IMR-90 (cell line): ENCODE data around the gene SLC38A8. TPM values are rescaled to one million over a fixed set of nuclear protein-coding genes. Genes with fewer than 3 reads are reported as not detected.

Experiments used
- ATAC-seq: fragments of 200-7000 bp; cut with Tn5 transposase; 2 replicates; pipeline ENCODE4 v1.9.1; 2020; ENCODE audit warnings: low read depth, mild to moderate bottlenecking, moderate library complexity
- BruUV-seq: library from RNA; stranded (reverse); fragments of 400-500 nt; replicated peaks from 2 replicates; lab custom pipeline; 2021; lab: Mats Ljungman, UMichigan
- CTCF ChIA-PET: fragments of 300-600 bp; formaldehyde crosslinking; extraction: SDS; loops from one replicate; lab custom pipeline; 2021; ENCODE audit warnings: antibody characterized with exemption; lab: Yijun Ruan, JAX
- POLR2A ChIA-PET: fragments of 300-600 bp; sonication (Branson Sonifier 250); formaldehyde crosslinking; loops from one replicate; lab custom pipeline; 2022; ENCODE audit warnings: antibody characterized with exemption; ENCODE audit not compliant: unreplicated experiment; lab: Charles Lee
- DNase-seq: peaks from one replicate; pipeline ENCODE4 v3.0.0; 2013
- H2AFZ ChIP-seq: replicated peaks from 2 replicates; pipeline ENCODE3; 2013; ENCODE audit warnings: low read length, mild to moderate bottlenecking; ENCODE audit not compliant: poor library complexity
- H2AK5ac ChIP-seq: 2 replicates; pipeline ENCODE4 v1.6.1; 2013; ENCODE audit warnings: low read depth, low read length, inconsistent platforms
- H2AK9ac ChIP-seq: replicated peaks from 2 replicates; pipeline ENCODE3; 2013; ENCODE audit warnings: mild to moderate bottlenecking, low read depth, low read length, moderate library complexity; ENCODE audit not compliant: poor library complexity
- H2BK120ac ChIP-seq: 2 replicates; pipeline ENCODE4 v1.6.1; 2013; ENCODE audit warnings: low read depth, low read length, inconsistent platforms
- H2BK15ac ChIP-seq: 3 replicates; pipeline ENCODE4 v1.6.1; 2013; ENCODE audit warnings: low read depth, low read length, inconsistent platforms
- H2BK20ac ChIP-seq: 2 replicates; pipeline ENCODE4 v1.6.1; 2013; ENCODE audit warnings: low read depth, mild to moderate bottlenecking, inconsistent platforms, low read length, moderate library complexity
- H2BK5ac ChIP-seq: 2 replicates; pipeline ENCODE4 v1.6.1; 2013; ENCODE audit warnings: mild to moderate bottlenecking, low read depth, low read length, inconsistent platforms; ENCODE audit not compliant: poor library complexity, severe bottlenecking
- H3K14ac ChIP-seq: replicated peaks from 2 replicates; pipeline ENCODE4 v1.6.1; 2013; ENCODE audit warnings: low read depth, low read length, inconsistent platforms
- H3K18ac ChIP-seq: 2 replicates; pipeline ENCODE4 v1.6.1; 2013; ENCODE audit warnings: low read depth, low read length, control low read depth
- H3K23ac ChIP-seq: 2 replicates; pipeline ENCODE4 v1.6.1; 2013; ENCODE audit warnings: low read depth, low read length, inconsistent platforms
- H3K27ac ChIP-seq: 2 replicates; pipeline ENCODE4 v1.5.1; 2013; ENCODE audit warnings: mild to moderate bottlenecking, control low read depth, low read length; ENCODE audit not compliant: insufficient read depth
- H3K27me3 ChIP-seq: 2 replicates; pipeline ENCODE4 v1.6.1; 2013; ENCODE audit warnings: low read length; ENCODE audit not compliant: control insufficient read depth, insufficient read depth
- H3K36me3 ChIP-seq: 2 replicates; pipeline ENCODE4 v1.6.1; 2013; ENCODE audit warnings: low read length, mixed read lengths; ENCODE audit not compliant: control insufficient read depth, insufficient read depth
- H3K4ac ChIP-seq: 2 replicates; pipeline ENCODE4 v1.6.1; 2013; ENCODE audit warnings: low read depth, low read length, inconsistent platforms
- H3K4me1 ChIP-seq: 2 replicates; pipeline ENCODE4 v1.6.1; 2013; ENCODE audit warnings: low read length, mixed read lengths; ENCODE audit not compliant: control insufficient read depth, insufficient read depth
- H3K4me2 ChIP-seq: 2 replicates; pipeline ENCODE4 v1.6.1; 2013; ENCODE audit warnings: low read depth, mild to moderate bottlenecking, control low read depth, low read length, moderate library complexity
- H3K4me3 ChIP-seq: 2 replicates; pipeline ENCODE4 v1.5.1; 2013; ENCODE audit warnings: low read depth, mild to moderate bottlenecking, control low read depth, low read length, moderate library complexity; ENCODE audit not compliant: insufficient read depth
- H3K56ac ChIP-seq: 2 replicates; pipeline ENCODE4 v1.6.1; 2013; ENCODE audit warnings: low read length, inconsistent platforms; ENCODE audit not compliant: insufficient read depth; ENCODE audit errors: extremely low read depth
- H3K79me1 ChIP-seq, 2 experiments: 2 replicates each; pipeline ENCODE4 v1.6.1; 2013; ENCODE audit warnings: low read length in 2 of 2, inconsistent platforms in 1 of 2, low read depth in 1 of 2
- H3K9ac ChIP-seq: 2 replicates; pipeline ENCODE4 v1.6.1; 2013; ENCODE audit warnings: low read depth, low read length, control low read depth
- H3K9me1 ChIP-seq: 2 replicates; pipeline ENCODE4 v1.6.1; 2013; ENCODE audit warnings: low read length, inconsistent platforms; ENCODE audit not compliant: insufficient read depth
- H3K9me3 ChIP-seq: 2 replicates; pipeline ENCODE4 v1.6.1; 2013; ENCODE audit warnings: low read length; ENCODE audit not compliant: control insufficient read depth, insufficient read depth
- H4K20me1 ChIP-seq: 2 replicates; pipeline ENCODE4 v1.6.1; 2013; ENCODE audit warnings: low read length, inconsistent platforms; ENCODE audit not compliant: insufficient read depth
- H4K5ac ChIP-seq: 2 replicates; pipeline ENCODE4 v1.6.1; 2013; ENCODE audit warnings: mild to moderate bottlenecking, low read depth, low read length, control low read depth
- H4K8ac ChIP-seq, 2 experiments: 2 replicates each; pipeline ENCODE4 v1.6.1; 2013; ENCODE audit warnings: low read depth in 2 of 2, low read length in 2 of 2, control low read depth in 1 of 2, inconsistent platforms in 1 of 2
- H4K91ac ChIP-seq: 2 replicates; pipeline ENCODE4 v1.6.1; 2013; ENCODE audit warnings: low read depth, low read length, inconsistent platforms; ENCODE audit not compliant: insufficient read depth
- CEBPB ChIP-seq: IDR thresholded peaks from 2 replicates; pipeline ENCODE4 v1.6.1; 2012; ENCODE audit warnings: low read depth, low read length, improper control_type of control experiment
- CHD1 ChIP-seq: IDR thresholded peaks from 2 replicates; pipeline ENCODE4 v1.6.1; 2012; ENCODE audit warnings: low read depth, low read length, improper control_type of control experiment
- FOS ChIP-seq: fragments of 150-350 bp; IDR thresholded peaks from 2 replicates; pipeline ENCODE4 v1.6.1; 2016; ENCODE audit warnings: low read depth, low read length
- MAFK ChIP-seq: IDR thresholded peaks from 2 replicates; pipeline ENCODE4 v1.6.1; 2012; ENCODE audit warnings: low read depth, low read length, improper control_type of control experiment
- MAZ ChIP-seq: IDR thresholded peaks from 2 replicates; pipeline ENCODE4 v1.6.1; 2012; ENCODE audit warnings: low read depth, mild to moderate bottlenecking, low read length, improper control_type of control experiment, moderate library complexity, borderline replicate concordance
- MXI1 ChIP-seq: IDR thresholded peaks from 2 replicates; pipeline ENCODE4 v1.6.1; 2012; ENCODE audit warnings: low read depth, mild to moderate bottlenecking, low read length, moderate library complexity, borderline replicate concordance
- NFE2L2 ChIP-seq: fragments of 150-350 bp; IDR thresholded peaks from 2 replicates; pipeline ENCODE4 v1.6.1; 2016; ENCODE audit warnings: low read depth, mild to moderate bottlenecking, low read length
- POLR2A ChIP-seq: IDR thresholded peaks from 2 replicates; pipeline ENCODE4 v1.6.1; 2012; ENCODE audit warnings: mild to moderate bottlenecking, low read depth, low read length
- RAD21 ChIP-seq: IDR thresholded peaks from 2 replicates; pipeline ENCODE4 v1.6.1; 2012; ENCODE audit warnings: low read length, improper control_type of control experiment
- RCOR1 ChIP-seq: IDR thresholded peaks from 2 replicates; pipeline ENCODE4 v1.6.1; 2012; ENCODE audit warnings: mild to moderate bottlenecking, low read length, improper control_type of control experiment; ENCODE audit not compliant: insufficient replicate concordance
- SMC3 ChIP-seq: fragments of 150-350 bp; IDR thresholded peaks from 2 replicates; pipeline ENCODE4 v1.6.1; 2016; ENCODE audit warnings: low read depth, mild to moderate bottlenecking, antibody characterized with exemption, low read length, moderate library complexity
- WGBS, 2 experiments: methylation state at CpG; one replicate each; pipeline versions ENCODE4 v1.1.5 to v1.1.7; 2013; ENCODE audit warnings: missing lambda C conversion rate in 2 of 2; ENCODE audit not compliant: insufficient read length in 1 of 2; ENCODE audit errors: extremely low coverage in 2 of 2; 5-methylcytosine and 5-hydroxymethylcytosine counted together
- dilution Hi-C: fragments of 300-500 bp; cut with HindIII; formaldehyde crosslinking; loops from one replicate; pipeline ENCODE4 v1.14.3; 2018; ENCODE audit warnings: low sequenced_read_pairs; ENCODE audit not compliant: unreplicated experiment
- in situ Hi-C: fragments of 300-500 bp; cut with MboI; formaldehyde crosslinking; loops from 3 replicates; pipeline ENCODE4 v1.14.3; 2019; ENCODE audit warnings: low sequenced_read_pairs, inconsistent platforms, mixed read lengths
- intact Hi-C: fragments of 100-400 bp; cut with micrococcal nuclease; formaldehyde crosslinking; loops from 2 replicates; pipeline ENCODE4 v1.10.0; 2022
- polyA plus RNA-seq, 3 experiments: library from polyadenylated mRNA; depleted of rRNA; stranded (reverse); fragments of >200 nt; gene quantifications; 2 replicates each; pipeline ENCODE4 v1.2.3, GENCODE V29; 2012; ENCODE audit warnings: low replicate concordance in 1 of 3
- total RNA-seq: library from RNA; depleted of rRNA; stranded (reverse); fragments of >200 nt; gene quantifications from 2 replicates; pipeline ENCODE4 v1.2.3, GENCODE V29; 2012
- TF ChIP-seq, protein P1 (sequence below): conservative IDR thresholded peaks from 2 replicates; pipeline ENCODE4 v1.5.1; 2012; ENCODE audit warnings: mild to moderate bottlenecking, low read depth, low read length, improper control_type of control experiment
- TF ChIP-seq, protein P2 (sequence below): fragments of 150-350 bp; IDR thresholded peaks from 2 replicates; pipeline ENCODE4 v1.6.1; 2017; ENCODE audit warnings: mild to moderate bottlenecking, antibody characterized with exemption, low read length, low read depth
- TF ChIP-seq, protein P3 (sequence below): fragments of 150-350 bp; IDR thresholded peaks from 2 replicates; pipeline ENCODE4 v1.6.1; 2016; ENCODE audit warnings: low read depth, mild to moderate bottlenecking, low read length, moderate library complexity, borderline replicate concordance

Gene SLC38A8
- total and polyA plus RNA-seq, 2 of the 4 experiments (the other 2 are of a cell fraction): not detected

DNA sequence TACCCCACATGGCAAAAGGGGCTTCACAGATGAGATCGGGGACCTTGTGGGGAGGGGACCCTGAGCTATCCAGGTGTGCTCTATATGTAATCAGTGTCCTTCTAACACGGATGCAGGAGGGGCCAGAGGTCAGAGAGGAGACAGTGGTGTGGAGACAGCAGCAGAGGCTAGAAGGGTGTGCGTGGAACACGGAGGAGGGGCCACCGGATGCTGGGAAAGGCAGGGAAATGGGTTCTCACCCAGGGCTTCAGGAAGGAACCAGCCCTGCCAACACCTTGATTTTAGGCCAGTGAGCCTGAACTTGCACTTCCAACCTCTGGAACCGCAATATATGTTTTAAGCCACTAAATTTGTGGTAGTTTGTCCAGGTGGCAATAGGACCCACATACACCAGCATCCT, 4.6 kb upstream of the SLC38A8 start:
- ChIA-PET CTCF (no interaction called here), POLR2A (no interaction called here)
- peaks cover 11% of the 10 kb centered on the region; the same call in 1 of the 2 replicates for H3K36me3 ChIP-seq
- 100% methylated on average over 1 of the region's 6 CpGs; no CpG with 5 or more reads in 1 of the 2 experiments for WGBS, 2 experiments
- no TSS peak for BruUV-seq
- H3K4me2 ChIP-seq: no peak overlapping the region
- no peak overlapping the region for H2BK120ac ChIP-seq
- H3K4me3 ChIP-seq: no peak overlapping the region
- no peak overlapping the region for H2BK5ac ChIP-seq
- no peaks in the 10 kb centered on the region for H3K4me1 ChIP-seq
- H2AK5ac ChIP-seq: no peak overlapping the region
- no peak overlapping the region for H3K56ac ChIP-seq
- H3K23ac ChIP-seq: no peak overlapping the region
- H3K27me3 ChIP-seq: peaks cover 17% of the 10 kb centered on the region
- H4K91ac ChIP-seq: no peak overlapping the region
- no peak overlapping the region for H2BK15ac ChIP-seq
- 0 out of 2 replicates have a peak, but pooled peaks cover 3% of the 10 kb centered on the region for H4K20me1 ChIP-seq
- no peaks in the 10 kb centered on the region for H3K9me3 ChIP-seq
- no peak overlapping the region for H3K14ac ChIP-seq
- H3K9ac ChIP-seq: no peak overlapping the region
- DNase-seq: no peak
- in situ Hi-C loops: no loop called here
- no peak for ATAC-seq
- dilution Hi-C loops: no loop called here
- no peak overlapping the region for H4K5ac ChIP-seq
- H3K18ac ChIP-seq: no peak overlapping the region
- no peak overlapping the region for H3K27ac ChIP-seq
- intact Hi-C loops: no loop called here
- H4K8ac ChIP-seq: no peak overlapping the region
- H2AK9ac ChIP-seq: no peak overlapping the region
- H2AFZ ChIP-seq: no peak overlapping the region
- H2BK20ac ChIP-seq: no peak overlapping the region
- H3K79me1 ChIP-seq: no peaks in the 10 kb centered on the region
- no peaks in the 10 kb centered on the region for H3K9me1 ChIP-seq
- TF ChIP-seq POLR2A (no peak), CHD1 (no peak), MAFK (no peak), NFE2L2 (no peak), RCOR1 (no peak), MAZ (no peak), MXI1 (no peak), CEBPB (no peak), FOS (no peak), SMC3 (no peak), RAD21 (no peak)
- TF ChIP-seq, protein P1, sequence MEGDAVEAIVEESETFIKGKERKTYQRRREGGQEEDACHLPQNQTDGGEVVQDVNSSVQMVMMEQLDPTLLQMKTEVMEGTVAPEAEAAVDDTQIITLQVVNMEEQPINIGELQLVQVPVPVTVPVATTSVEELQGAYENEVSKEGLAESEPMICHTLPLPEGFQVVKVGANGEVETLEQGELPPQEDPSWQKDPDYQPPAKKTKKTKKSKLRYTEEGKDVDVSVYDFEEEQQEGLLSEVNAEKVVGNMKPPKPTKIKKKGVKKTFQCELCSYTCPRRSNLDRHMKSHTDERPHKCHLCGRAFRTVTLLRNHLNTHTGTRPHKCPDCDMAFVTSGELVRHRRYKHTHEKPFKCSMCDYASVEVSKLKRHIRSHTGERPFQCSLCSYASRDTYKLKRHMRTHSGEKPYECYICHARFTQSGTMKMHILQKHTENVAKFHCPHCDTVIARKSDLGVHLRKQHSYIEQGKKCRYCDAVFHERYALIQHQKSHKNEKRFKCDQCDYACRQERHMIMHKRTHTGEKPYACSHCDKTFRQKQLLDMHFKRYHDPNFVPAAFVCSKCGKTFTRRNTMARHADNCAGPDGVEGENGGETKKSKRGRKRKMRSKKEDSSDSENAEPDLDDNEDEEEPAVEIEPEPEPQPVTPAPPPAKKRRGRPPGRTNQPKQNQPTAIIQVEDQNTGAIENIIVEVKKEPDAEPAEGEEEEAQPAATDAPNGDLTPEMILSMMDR: no peak
- TF ChIP-seq, protein P2, sequence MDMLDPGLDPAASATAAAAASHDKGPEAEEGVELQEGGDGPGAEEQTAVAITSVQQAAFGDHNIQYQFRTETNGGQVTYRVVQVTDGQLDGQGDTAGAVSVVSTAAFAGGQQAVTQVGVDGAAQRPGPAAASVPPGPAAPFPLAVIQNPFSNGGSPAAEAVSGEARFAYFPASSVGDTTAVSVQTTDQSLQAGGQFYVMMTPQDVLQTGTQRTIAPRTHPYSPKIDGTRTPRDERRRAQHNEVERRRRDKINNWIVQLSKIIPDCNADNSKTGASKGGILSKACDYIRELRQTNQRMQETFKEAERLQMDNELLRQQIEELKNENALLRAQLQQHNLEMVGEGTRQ: no peak
- TF ChIP-seq, protein P3, sequence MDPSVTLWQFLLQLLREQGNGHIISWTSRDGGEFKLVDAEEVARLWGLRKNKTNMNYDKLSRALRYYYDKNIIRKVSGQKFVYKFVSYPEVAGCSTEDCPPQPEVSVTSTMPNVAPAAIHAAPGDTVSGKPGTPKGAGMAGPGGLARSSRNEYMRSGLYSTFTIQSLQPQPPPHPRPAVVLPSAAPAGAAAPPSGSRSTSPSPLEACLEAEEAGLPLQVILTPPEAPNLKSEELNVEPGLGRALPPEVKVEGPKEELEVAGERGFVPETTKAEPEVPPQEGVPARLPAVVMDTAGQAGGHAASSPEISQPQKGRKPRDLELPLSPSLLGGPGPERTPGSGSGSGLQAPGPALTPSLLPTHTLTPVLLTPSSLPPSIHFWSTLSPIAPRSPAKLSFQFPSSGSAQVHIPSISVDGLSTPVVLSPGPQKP: no peak
- no peak overlapping the region for H3K4ac ChIP-seq
